Measurements from ENCODE around the gene DYRK1A. TPM values are rescaled to one million over a fixed set of nuclear protein-coding genes. Genes with fewer than 3 reads are reported as not detected.

The DYRK1A gene
- total RNA-seq, 1 experiment from 2014 or later = 28.2 TPM

GRCh38 chr21:37550618-37551330 is 184.2 kb downstream of the DYRK1A start:
- H3K9me3 ChIP-seq = no peaks in the 10 kb centered on the region
- no peak overlapping the region for H3K4me3 ChIP-seq
- no peak for DNase-seq
- H3K36me3 ChIP-seq = no peaks in the 10 kb centered on the region
- H3K27me3 ChIP-seq = no peaks in the 10 kb centered on the region

DNA sequence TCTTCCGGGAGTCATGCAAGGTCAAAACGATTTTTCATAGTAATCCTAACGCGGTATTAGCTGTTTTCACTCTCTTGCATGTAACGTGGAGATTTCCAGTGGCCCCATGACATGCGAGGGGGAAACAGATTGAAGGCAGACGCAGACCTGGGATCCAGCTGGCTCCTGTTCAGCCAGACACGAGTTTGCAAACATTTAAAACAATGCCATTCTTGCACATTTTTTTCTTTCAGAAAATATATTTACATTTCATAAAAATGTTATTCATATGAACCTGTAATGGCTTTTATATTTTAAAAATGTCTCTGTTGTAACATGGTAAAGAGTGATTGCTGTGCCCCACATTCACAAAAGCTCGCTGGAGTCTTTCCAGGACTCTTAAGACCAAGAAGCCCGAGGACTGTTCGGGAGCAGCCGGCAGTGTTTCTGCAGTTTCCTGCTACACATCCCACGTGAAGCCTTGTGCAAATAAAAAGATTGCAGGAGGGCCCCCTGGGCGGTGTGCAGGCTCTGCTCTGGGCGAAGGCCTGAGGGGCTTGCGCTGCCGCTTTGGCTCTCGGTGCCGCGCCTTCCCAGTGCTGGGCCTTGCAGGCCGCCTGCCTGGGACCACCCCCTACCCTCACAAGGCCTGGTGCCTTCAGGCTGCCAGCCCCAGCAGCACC is 184.9 kb downstream of the DYRK1A start:
- H3K4me3 ChIP-seq = no peak overlapping the region
- H3K27me3 ChIP-seq = no peaks in the 10 kb centered on the region
- no peaks in the 10 kb centered on the region for H3K9me3 ChIP-seq
- DNase-seq = no peak
- H3K36me3 ChIP-seq = no peaks in the 10 kb centered on the region

- Histone ChIP-seq H3K27me3 (no peaks in the 10 kb centered on the region), H3K9me3 (no peaks in the 10 kb centered on the region), H3K4me3 (no peak overlapping the region), H3K36me3 (no peaks in the 10 kb centered on the region)
- DNase-seq = no peak
These were observed 185.4 kb downstream of the DYRK1A start for GRCh38 chr21:37551993-37552355.

DNA sequence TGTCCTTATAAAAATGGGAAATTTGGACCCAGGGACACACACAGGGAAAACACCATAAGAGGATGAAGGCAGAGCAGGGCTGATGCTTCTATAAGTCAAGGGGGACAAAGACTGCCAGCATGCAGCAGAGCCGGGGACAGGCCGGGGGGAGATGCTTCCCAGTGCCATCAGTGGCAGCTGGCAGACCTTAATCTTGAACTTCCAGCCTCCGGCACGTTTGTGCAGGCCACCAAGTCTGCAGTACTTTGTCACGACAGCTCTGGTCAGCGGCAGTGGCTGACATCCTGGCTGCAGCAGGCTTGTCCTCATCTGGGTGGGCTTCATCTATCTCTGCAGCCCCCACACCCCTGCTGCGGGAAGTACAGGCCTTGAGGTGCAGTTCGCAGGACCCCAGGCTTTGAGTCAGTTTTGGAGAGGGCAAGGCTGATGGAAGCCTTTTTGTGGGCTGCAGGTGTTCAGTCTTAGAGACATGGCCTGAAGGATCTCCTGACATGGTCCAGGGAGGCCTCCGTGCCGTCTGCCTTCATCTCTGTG is 186.0 kb downstream of the DYRK1A start:
- no peak for DNase-seq
- H3K36me3 ChIP-seq = no peaks in the 10 kb centered on the region
- H3K4me3 ChIP-seq = no peak overlapping the region
- no peaks in the 10 kb centered on the region for H3K27me3 ChIP-seq
- no peaks in the 10 kb centered on the region for H3K9me3 ChIP-seq

- H3K27me3 ChIP-seq = no peaks in the 10 kb centered on the region
- no peaks in the 10 kb centered on the region for H3K36me3 ChIP-seq
- H3K9me3 ChIP-seq = no peaks in the 10 kb centered on the region
- DNase-seq = no peak
- H3K4me3 ChIP-seq = no peak overlapping the region
These were observed 186.5 kb downstream of the DYRK1A start for GRCh38 chr21:37553078-37553481.

GRCh38 chr21:37554661-37555379 is 188.2 kb downstream of the DYRK1A start:
- Histone ChIP-seq H3K4me3 (no peak overlapping the region), H3K27me3 (no peaks in the 10 kb centered on the region), H3K36me3 (no peaks in the 10 kb centered on the region), H3K9me3 (no peaks in the 10 kb centered on the region)
- DNase-seq = no peak

- DNase-seq = no peak
- no peaks in the 10 kb centered on the region for H3K27me3 ChIP-seq
- no peak overlapping the region for H3K4me3 ChIP-seq
- no peaks in the 10 kb centered on the region for H3K36me3 ChIP-seq
- no peaks in the 10 kb centered on the region for H3K9me3 ChIP-seq
These were observed 189.2 kb downstream of the DYRK1A start for GRCh38 chr21:37555672-37556261.

GRCh38 chr21:37557261-37557950 is 190.8 kb downstream of the DYRK1A start:
- H3K27me3 ChIP-seq = no peaks in the 10 kb centered on the region
- DNase-seq = no peak
- no peak overlapping the region for H3K4me3 ChIP-seq
- no peaks in the 10 kb centered on the region for H3K9me3 ChIP-seq
- H3K36me3 ChIP-seq = no peaks in the 10 kb centered on the region

DNA sequence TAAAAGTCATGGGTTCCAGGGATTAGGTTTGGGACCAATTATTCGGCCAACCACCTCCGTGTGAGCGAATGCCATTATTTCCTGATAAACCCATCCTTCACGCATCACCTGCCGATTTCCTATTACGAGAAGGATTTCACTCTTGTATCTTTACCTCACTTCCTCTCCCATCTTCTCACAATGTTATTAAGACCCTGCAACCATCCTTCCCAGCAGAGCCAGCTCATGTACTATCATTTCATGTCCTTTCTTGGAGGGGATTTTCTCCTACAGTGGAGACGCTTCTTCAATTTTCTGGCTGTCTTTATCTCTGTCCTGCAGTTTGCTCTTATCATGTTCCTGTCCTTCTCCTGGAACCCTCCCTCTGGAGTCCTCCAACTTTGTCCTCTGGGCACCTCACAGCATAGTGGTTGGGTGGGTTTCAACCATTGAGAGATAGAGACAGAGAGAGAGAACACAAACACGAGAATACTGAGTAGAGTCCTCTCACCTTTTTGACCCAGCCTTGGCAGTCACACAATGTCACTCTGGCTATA is 192.2 kb downstream of the DYRK1A start:
- Histone ChIP-seq H3K9me3 (no peaks in the 10 kb centered on the region), H3K4me3 (no peak overlapping the region), H3K27me3 (no peaks in the 10 kb centered on the region), H3K36me3 (no peaks in the 10 kb centered on the region)
- no peak for DNase-seq

DNA sequence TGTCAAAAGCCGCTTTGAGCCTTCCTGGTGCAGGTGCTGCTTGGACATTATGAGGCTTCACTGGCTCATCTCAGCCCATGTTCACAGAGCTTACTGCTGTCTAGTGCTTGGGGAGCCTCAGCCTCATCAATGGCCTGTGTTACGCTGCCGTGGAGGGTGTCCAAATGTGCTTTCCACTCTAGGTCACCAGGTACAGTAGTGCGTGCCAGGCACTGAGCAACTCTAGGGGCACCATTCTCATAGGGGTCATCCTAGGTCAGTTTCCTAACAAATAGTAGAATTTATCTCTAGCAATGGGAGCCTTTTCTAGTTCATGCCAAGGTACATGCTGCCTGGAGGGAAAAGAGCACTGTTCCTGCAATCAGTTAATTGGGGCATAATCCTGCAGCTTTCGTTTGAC is 193.8 kb downstream of the DYRK1A start:
- no peaks in the 10 kb centered on the region for H3K36me3 ChIP-seq

DNA sequence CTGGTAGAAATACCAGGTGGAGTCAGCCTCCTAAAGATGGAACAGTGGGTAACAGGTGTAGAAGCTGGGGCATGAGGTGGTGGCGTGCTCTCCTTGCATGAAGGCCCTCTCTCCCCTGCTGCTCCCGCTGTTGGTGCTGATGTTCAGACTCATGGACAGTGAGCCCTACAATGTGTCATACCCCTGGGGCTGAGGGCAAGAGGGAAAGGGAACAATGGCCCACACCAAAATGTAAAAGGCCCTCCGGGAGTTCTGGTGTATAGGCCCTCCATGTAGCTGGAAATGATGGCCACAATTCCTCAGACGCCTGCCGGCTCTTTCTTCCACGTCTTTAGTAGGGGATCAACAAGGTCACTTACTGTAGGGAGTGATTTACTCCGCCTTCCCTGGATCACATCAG is 194.9 kb downstream of the DYRK1A start:
- Histone ChIP-seq H3K9me3 (no peaks in the 10 kb centered on the region), H3K36me3 (no peaks in the 10 kb centered on the region), H3K27me3 (no peaks in the 10 kb centered on the region), H3K4me3 (no peak overlapping the region)
- no peak for DNase-seq

More for the DNA sequence above, 193.8 kb downstream of the DYRK1A start:
- Histone ChIP-seq H3K9me3 (no peaks in the 10 kb centered on the region), H3K27me3 (no peaks in the 10 kb centered on the region), H3K4me3 (no peak overlapping the region)
- DNase-seq = no peak

- no peak for DNase-seq
- no peak overlapping the region for H3K4me3 ChIP-seq
- H3K36me3 ChIP-seq = no peaks in the 10 kb centered on the region
- H3K9me3 ChIP-seq = no peaks in the 10 kb centered on the region
- H3K27me3 ChIP-seq = no peaks in the 10 kb centered on the region
These were observed 195.7 kb downstream of the DYRK1A start for GRCh38 chr21:37561941-37562919.

DNA sequence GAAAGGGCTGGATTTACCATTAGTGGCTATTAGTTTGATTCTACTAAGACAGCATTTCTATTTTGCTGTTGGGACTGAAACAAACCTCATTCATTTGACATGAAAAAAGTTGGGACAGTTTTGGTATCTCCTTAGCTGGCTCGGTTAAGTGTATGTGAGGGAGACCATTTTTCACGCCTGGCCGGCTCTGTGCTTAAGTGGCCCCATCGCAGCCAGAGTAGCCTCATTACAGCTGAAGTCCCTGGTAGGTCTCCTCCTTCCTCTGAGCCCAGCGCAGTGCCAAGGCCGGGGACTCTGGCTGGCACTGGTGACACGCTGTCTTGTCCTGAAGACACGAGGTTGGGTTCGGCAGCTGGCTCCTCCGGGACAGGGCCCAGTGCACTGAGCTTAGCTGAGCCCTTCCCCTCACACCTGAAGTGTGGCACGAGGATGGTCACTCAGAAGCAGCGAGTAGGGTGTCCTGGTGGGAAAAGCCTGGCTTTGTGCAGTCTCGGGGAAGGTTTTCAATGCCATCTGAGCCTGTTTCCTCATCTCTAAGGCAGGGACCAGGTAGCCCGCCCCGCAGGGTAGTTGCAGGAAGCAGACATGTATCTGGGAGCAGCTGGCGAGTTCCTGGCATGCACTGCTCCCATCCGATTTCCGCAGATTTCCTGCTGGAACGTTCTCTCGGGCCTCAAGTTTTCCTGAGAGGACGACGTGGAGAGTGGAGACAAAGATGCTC is 196.5 kb downstream of the DYRK1A start:
- peak overlapping the region; percentile 71 for H3K4me3 ChIP-seq
- H3K36me3 ChIP-seq = no peaks in the 10 kb centered on the region
- no peaks in the 10 kb centered on the region for H3K9me3 ChIP-seq
- H3K27me3 ChIP-seq = no peaks in the 10 kb centered on the region
- no peak for DNase-seq

DNA sequence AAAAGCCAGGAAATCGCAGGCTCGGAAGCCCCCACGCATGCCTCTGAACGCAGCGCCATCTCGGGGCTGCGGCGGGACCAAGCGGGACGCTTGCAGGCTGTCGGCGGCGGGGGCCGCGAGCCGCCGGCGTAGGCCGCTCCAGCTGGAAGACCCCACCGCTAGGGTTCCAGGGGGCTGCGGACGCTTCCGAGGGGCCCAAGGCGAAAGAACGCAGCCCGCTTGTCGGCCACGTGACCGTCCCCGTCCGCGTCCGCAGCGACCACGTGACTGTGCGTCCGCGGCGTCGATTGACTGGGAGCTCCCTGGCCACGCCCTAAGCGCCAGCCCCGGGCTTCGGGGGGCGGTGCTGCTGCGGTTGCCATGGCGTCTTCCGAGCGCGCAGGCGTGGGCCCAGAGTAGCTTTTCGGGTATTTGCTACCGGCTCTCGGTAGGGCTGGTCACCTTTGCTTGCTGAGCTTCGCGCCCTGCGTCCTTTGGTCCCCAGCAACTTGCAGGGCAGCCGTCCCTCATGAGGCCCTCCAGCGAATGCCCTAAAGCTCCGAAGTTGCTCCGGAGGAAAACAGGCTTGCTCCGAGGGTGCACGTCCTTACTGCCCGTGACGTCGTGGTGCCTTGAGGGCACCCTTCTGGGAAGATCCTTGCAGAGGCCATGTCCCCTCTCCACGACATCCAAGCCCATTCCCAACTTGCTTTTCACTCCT is 197.2 kb downstream of the DYRK1A start:
- peak; percentile 94 for DNase-seq
- Histone ChIP-seq H3K36me3 (no peaks in the 10 kb centered on the region), H3K4me3 (peak overlapping the region; percentile 71), H3K27me3 (no peaks in the 10 kb centered on the region), H3K9me3 (no peaks in the 10 kb centered on the region)

Measured in MG63 (cell line).